GM23338 (cell line): ENCODE data around the gene CDYL. TPM values are rescaled to one million over a fixed set of nuclear protein-coding genes. Genes with fewer than 3 reads are reported as not detected.

Experiments
- ATAC-seq: fragments of 200-7000 bp; cut with Tn5 transposase; 3 replicates; pipeline ENCODE4 v1.9.1; 2020
- DNase-seq: peaks from one replicate; pipeline ENCODE4 v3.0.0-alpha.2; 2015; ENCODE audit warnings: low spot score
- H2AFZ ChIP-seq: fragments of 200-600 bp; sonication (generic); 2 replicates; pipeline ENCODE4 v1.8.0; 2016; ENCODE audit warnings: antibody characterized with exemption, mild to moderate bottlenecking, moderate library complexity
- H3F3A ChIP-seq: fragments of 200-600 bp; sonication (generic); replicated peaks from 2 replicates; pipeline ENCODE4 v1.8.0; 2017; ENCODE audit warnings: antibody characterized with exemption, mixed run types, low read depth
- H3K27ac ChIP-seq: fragments of 200-600 bp; sonication (generic); 2 replicates; pipeline ENCODE4 v1.6.1; 2016; ENCODE audit warnings: low read depth
- H3K27me3 ChIP-seq: fragments of 200-600 bp; sonication (generic); 2 replicates; pipeline ENCODE4 v1.8.0; 2016; ENCODE audit warnings: mild to moderate bottlenecking, mixed run types, moderate library complexity; ENCODE audit not compliant: insufficient read depth
- H3K36me3 ChIP-seq: fragments of 200-600 bp; sonication (generic); 2 replicates; pipeline ENCODE4 v1.8.0; 2016; ENCODE audit warnings: mild to moderate bottlenecking; ENCODE audit not compliant: insufficient read depth
- H3K4me1 ChIP-seq: fragments of 200-600 bp; sonication (generic); 2 replicates; pipeline ENCODE4 v1.8.0; 2016; ENCODE audit warnings: mild to moderate bottlenecking, moderate library complexity; ENCODE audit not compliant: insufficient read depth
- H3K4me2 ChIP-seq: fragments of 200-600 bp; sonication (generic); 2 replicates; pipeline ENCODE4 v1.7.1; 2017; ENCODE audit warnings: mixed run types
- H3K4me3 ChIP-seq: fragments of 200-600 bp; sonication (generic); 2 replicates; pipeline ENCODE4 v1.6.1; 2016; ENCODE audit warnings: mixed run types
- H3K79me2 ChIP-seq: fragments of 200-600 bp; sonication (generic); replicated peaks from 2 replicates; pipeline ENCODE4 v1.8.0; 2017; ENCODE audit warnings: mild to moderate bottlenecking; ENCODE audit not compliant: insufficient read depth
- H3K9me2 ChIP-seq: fragments of 200-600 bp; sonication (generic); 2 replicates; pipeline ENCODE4 v1.8.0; 2017; ENCODE audit not compliant: insufficient read depth
- H4K20me1 ChIP-seq: fragments of 200-600 bp; sonication (generic); replicated peaks from 2 replicates; pipeline ENCODE4 v1.8.0; 2017; ENCODE audit warnings: mild to moderate bottlenecking; ENCODE audit not compliant: insufficient read depth
- H3K27ac Mint-ChIP-seq: 2 replicates; pipeline ENCODE4 v1.8.0; 2020; ENCODE audit warnings: inconsistent platforms, mild to moderate bottlenecking, moderate library complexity, mixed read lengths
- H3K27me3 Mint-ChIP-seq: 3 replicates; pipeline ENCODE4 v1.8.0; 2022; ENCODE audit warnings: low read depth, mild to moderate bottlenecking, moderate library complexity, mixed read lengths, inconsistent platforms; ENCODE audit not compliant: insufficient read depth, poor library complexity
- H3K36me3 Mint-ChIP-seq: 3 replicates; pipeline ENCODE4 v1.8.0; 2021; ENCODE audit warnings: low read depth, mild to moderate bottlenecking, inconsistent platforms, moderate library complexity, mixed read lengths
- H3K4me1 Mint-ChIP-seq: 3 replicates; pipeline ENCODE4 v1.8.0; 2020; ENCODE audit warnings: mild to moderate bottlenecking, inconsistent platforms, mixed read lengths
- H3K4me3 Mint-ChIP-seq: 3 replicates; pipeline ENCODE4 v1.8.0; 2021; ENCODE audit warnings: moderate library complexity, mild to moderate bottlenecking, inconsistent platforms, mixed read lengths
- H3K9me3 Mint-ChIP-seq: 3 replicates; pipeline ENCODE4 v1.8.0; 2020; ENCODE audit warnings: moderate library complexity, mild to moderate bottlenecking, inconsistent platforms, mixed read lengths
- CREB1 ChIP-seq: fragments of 250-450 bp; sonication (Bioruptor Pico); IDR thresholded peaks from 2 replicates; pipeline ENCODE4 v1.5.0; 2020; ENCODE audit warnings: low read depth, mild to moderate bottlenecking, moderate library complexity
- CTCF ChIP-seq, 2 experiments: fragments of 200-600 bp in 1 of 2; sonication (generic) in 1 of 2; conservative IDR thresholded peaks; 2 replicates each; pipeline versions ENCODE4 v1.5.1 to v1.6.1; 2016 to 2017; ENCODE audit warnings: antibody characterized with exemption in 2 of 2, low read depth in 2 of 2, mild to moderate bottlenecking in 2 of 2, moderate library complexity in 1 of 2
- EZH2 ChIP-seq: fragments of 200-600 bp; sonication (generic); IDR thresholded peaks from one replicate; pipeline ENCODE4 v1.8.0; 2017; ENCODE audit warnings: antibody characterized with exemption, mild to moderate bottlenecking, low read depth; ENCODE audit not compliant: unreplicated experiment
- EZH2phosphoT487 ChIP-seq: fragments of 200-600 bp; sonication (generic); IDR thresholded peaks from one replicate; pipeline ENCODE4 v1.8.1; 2018; ENCODE audit warnings: antibody characterized with exemption; ENCODE audit not compliant: unreplicated experiment
- JUNB ChIP-seq: IDR thresholded peaks from one replicate; pipeline ENCODE4 v1.6.1; 2016; ENCODE audit warnings: antibody characterized with exemption; ENCODE audit not compliant: unreplicated experiment
- NANOG ChIP-seq: IDR thresholded peaks from 2 replicates; pipeline ENCODE4 v1.6.1; 2016; ENCODE audit warnings: antibody characterized with exemption, borderline replicate concordance
- POLR2AphosphoS5 ChIP-seq: IDR thresholded peaks from 2 replicates; pipeline ENCODE4 v1.6.1; 2016; ENCODE audit warnings: antibody characterized with exemption, low read depth
- REST ChIP-seq: IDR thresholded peaks from one replicate; pipeline ENCODE4 v1.6.1; 2018; ENCODE audit warnings: antibody characterized with exemption; ENCODE audit not compliant: unreplicated experiment
- STAT1 ChIP-seq: IDR thresholded peaks from one replicate; pipeline ENCODE4 v1.6.1; 2016; ENCODE audit warnings: antibody characterized with exemption; ENCODE audit not compliant: unreplicated experiment
- ZNF114 ChIP-seq: fragments of 250-450 bp; sonication (Bioruptor Pico); IDR thresholded peaks from 2 replicates; pipeline ENCODE4 v1.5.0; 2020; ENCODE audit warnings: mild to moderate bottlenecking, moderate library complexity
- ZNF331 ChIP-seq: fragments of 250-450 bp; sonication (Bioruptor Pico); IDR thresholded peaks from 2 replicates; pipeline ENCODE4 v1.5.0; 2020; ENCODE audit warnings: low read depth, mild to moderate bottlenecking, moderate library complexity
- ZNF462 ChIP-seq: fragments of 250-450 bp; sonication (Bioruptor Pico); IDR thresholded peaks from 2 replicates; pipeline ENCODE4 v1.5.0; 2020; ENCODE audit warnings: mild to moderate bottlenecking, moderate library complexity
- polyA plus RNA-seq: library from polyadenylated mRNA; unstranded; fragments of >200 nt; fragmentation: Nextera tagmentation; extraction: Ambion mirVana; gene quantifications from 2 replicates; pipeline ENCODE4 v1.2.1, GENCODE V29; 2016
- total RNA-seq: library from RNA; depleted of rRNA; stranded (reverse); fragments of >200 nt; shearing (Covaris generic); gene quantifications from 2 replicates; pipeline ENCODE4 v1.2.3, GENCODE V29; 2014
- TF ChIP-seq, protein P1 (sequence below): IDR thresholded peaks from 2 replicates; pipeline ENCODE4 v1.6.1; 2016; ENCODE audit warnings: antibody characterized with exemption

CDYL gene
- total and polyA plus RNA-seq, 2 experiments from 2014 or later: 67.2 to 128 TPM

- peak overlapping the region; percentile 56 for H3K4me2 ChIP-seq
- H3K79me2 ChIP-seq: peaks cover 95% of the 10 kb centered on the region
- peaks cover 54% of the 10 kb centered on the region for H3K4me1 ChIP-seq
- H2AFZ ChIP-seq: no peak overlapping the region
- no peak for ATAC-seq
- no peaks in the 10 kb centered on the region for H3K27me3 ChIP-seq
- H3K4me3 ChIP-seq: no peak overlapping the region
- peak overlapping the region; percentile 43 for H3K27ac Mint-ChIP-seq
- peaks cover 19% of the 10 kb centered on the region for H4K20me1 ChIP-seq
- H3K27me3 Mint-ChIP-seq: peaks cover 8% of the 10 kb centered on the region
- 0 out of 2 replicates have a peak, but pooled peaks cover 4% of the 10 kb centered on the region for H3F3A ChIP-seq
- DNase-seq: no peak
- H3K36me3 ChIP-seq: no peaks in the 10 kb centered on the region
- peaks cover 81% of the 10 kb centered on the region for H3K4me1 Mint-ChIP-seq
- peaks cover 25% of the 10 kb centered on the region for H3K36me3 Mint-ChIP-seq
- peaks cover 2% of the 10 kb centered on the region; the same call in 1 of the 3 replicates for H3K9me3 Mint-ChIP-seq
- TF ChIP-seq EZH2 (no peak), CTCF (conservative IDR thresholded peaks at IDR 0.05; ENCODE audit: low read depth in 2 of 2) (no peak), JUNB (no peak), EZH2phosphoT487 (no peak), ZNF331 (no peak), NANOG (no peak), REST (no peak), CREB1 (CRISPR knock-in tag) (no peak), ZNF114 (CRISPR knock-in tag) (no peak), POLR2AphosphoS5 (no peak), ZNF462 (CRISPR knock-in tag) (no peak), STAT1 (no peak)
- TF ChIP-seq, protein P1, sequence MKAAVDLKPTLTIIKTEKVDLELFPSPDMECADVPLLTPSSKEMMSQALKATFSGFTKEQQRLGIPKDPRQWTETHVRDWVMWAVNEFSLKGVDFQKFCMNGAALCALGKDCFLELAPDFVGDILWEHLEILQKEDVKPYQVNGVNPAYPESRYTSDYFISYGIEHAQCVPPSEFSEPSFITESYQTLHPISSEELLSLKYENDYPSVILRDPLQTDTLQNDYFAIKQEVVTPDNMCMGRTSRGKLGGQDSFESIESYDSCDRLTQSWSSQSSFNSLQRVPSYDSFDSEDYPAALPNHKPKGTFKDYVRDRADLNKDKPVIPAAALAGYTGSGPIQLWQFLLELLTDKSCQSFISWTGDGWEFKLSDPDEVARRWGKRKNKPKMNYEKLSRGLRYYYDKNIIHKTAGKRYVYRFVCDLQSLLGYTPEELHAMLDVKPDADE: no peak
- H3K4me3 Mint-ChIP-seq: no peak overlapping the region
- H3K27ac ChIP-seq: peak overlapping the region; percentile 12; the same call in 1 of the 2 replicates
- H3K9me2 ChIP-seq: no peaks in the 10 kb centered on the region
Measured at GRCh38 chr6:4924661-4925271, 148.6 kb downstream of the CDYL start.
